ENCODE results near the gene TOMM34.
A peak's percentile ranks its signal among the peaks of the same experiment; 100 is the strongest.

Gene TOMM34

GRCh38 chr20:44962483-44962882 is 2.3 kb upstream of the TOMM34 start:
- no peak for DNase-seq

- no peak for DNase-seq
These were observed 1.7 kb upstream of the TOMM34 start for GRCh38 chr20:44961870-44962267.

- DNase-seq: no peak
These were observed 1.0 kb upstream of the TOMM34 start for GRCh38 chr20:44961011-44961869.

GRCh38 chr20:44959638-44960102 is 527 bp downstream of the TOMM34 start:
- peak; percentile 65 to 84 for DNase-seq

GRCh38 chr20:44959082-44959637 is 1.0 kb downstream of the TOMM34 start:
- DNase-seq: peak in 1 of 2 donors; percentile 28

GRCh38 chr20:44958276-44958675 is 1.9 kb downstream of the TOMM34 start:
- no peak for DNase-seq

- no peak for DNase-seq
These were observed 3.8 kb downstream of the TOMM34 start for GRCh38 chr20:44956410-44956809.

GRCh38 chr20:44955270-44955669 is 4.9 kb downstream of the TOMM34 start:
- no peak for DNase-seq

GRCh38 chr20:44954211-44954610 is 6.0 kb downstream of the TOMM34 start:
- no peak for DNase-seq

GRCh38 chr20:44952731-44953130 is 7.5 kb downstream of the TOMM34 start:
- DNase-seq: no peak

GRCh38 chr20:44950368-44950767 is 9.8 kb downstream of the TOMM34 start:
- no peak for DNase-seq

GRCh38 chr20:44948513-44948912 is 11.7 kb downstream of the TOMM34 start:
- DNase-seq: no peak

- DNase-seq: no peak
These were observed 12.1 kb downstream of the TOMM34 start for GRCh38 chr20:44948107-44948506.

- DNase-seq: no peak
These were observed 13.8 kb downstream of the TOMM34 start for GRCh38 chr20:44946271-44946852.

GRCh38 chr20:44945261-44945660 is 14.9 kb downstream of the TOMM34 start:
- DNase-seq: no peak

GRCh38 chr20:44943828-44944227 is 16.4 kb downstream of the TOMM34 start:
- DNase-seq: no peak

GRCh38 chr20:44942264-44942973 is 17.8 kb downstream of the TOMM34 start:
- no peak for DNase-seq

- DNase-seq: no peak
These were observed 19.0 kb downstream of the TOMM34 start for GRCh38 chr20:44941120-44941691.

- DNase-seq: no peak
These were observed 21.6 kb downstream of the TOMM34 start for GRCh38 chr20:44938637-44939036.

GRCh38 chr20:44936510-44936909 is 23.7 kb downstream of the TOMM34 start:
- DNase-seq: no peak

- DNase-seq: no peak
These were observed 27.3 kb downstream of the TOMM34 start for GRCh38 chr20:44932916-44933315.

- no peak for DNase-seq
These were observed 28.3 kb downstream of the TOMM34 start for GRCh38 chr20:44931911-44932310.
